GM19328 (cell line): ENCODE measurements around the gene MUCL1.

Source experiments
- ATAC-seq: cut with Tn5 transposase; IDR thresholded peaks from one replicate; pipeline ENCODE4 v1.9.1; 2021; ENCODE audit warnings: mild to moderate bottlenecking, moderate library complexity; ENCODE audit not compliant: unreplicated experiment

Gene MUCL1

GRCh38 chr12:54891717-54892478 lies 37.6 kb downstream of the MUCL1 start:
- ATAC-seq, result no peak
